ENCODE results near the gene RNF5. TPM values are rescaled to one million over a fixed set of nuclear protein-coding genes. Genes with fewer than 3 reads are reported as not detected.
"Not testable (repeated sequence)": the region's sequence is repeated elsewhere in the genome, so short reads cannot be mapped to it uniquely, and the experiment has no call there.

The RNF5 gene
- total and polyA plus RNA-seq, 12 donors, result 53.0 to 132 (median 82.7) TPM

GRCh38 chr6:32191696-32192607 is 13.7 kb downstream of the RNF5 start:
- H3K27ac ChIP-seq, result peak overlapping the region; percentile 50 to 99 (median 98)

GRCh38 chr6:32192608-32193039 is 14.4 kb downstream of the RNF5 start, which contains the start of gene GPSM3:
GPSM3 (minus strand) TSS chr6:32192643; CDS start chr6:32192513, 130 bp downstream.
- Histone ChIP-seq H3K9me3 (no peaks in the 10 kb centered on the region), H3K27ac (peak within 1 kb of the TSS; percentile 50 to 99 (median 98)), H3K4me3 (peak within 1 kb of the TSS in 8 of 10 donors; percentile 14 to 82 (median 58)), H3K36me3 (peaks cover 0 to 30% (median 5%) of the 10 kb centered on the region in 9 donors), H3K4me1 (peaks cover 17 to 81% (median 68%) of the 10 kb centered on the region in 9 donors), H3K27me3 (no peaks in the 10 kb centered on the region)
- ATAC-seq (no peak), DNase-seq (peak; percentile 65 to 71)
- intact Hi-C loops (cut with DNase I), result loop anchor here in 2 of 10 donors (5.0 kb wide), 1 partner anchor 65 kb away; the partner anchor contains the start of gene ATF6B (in 2 of the 2)
- no peak for TF ChIP-seq CTCF (IDR thresholded peaks at IDR 0.05)
- 38 to 40% methylated on average over 3 to 5 of the region's 5 CpGs for WGBS, 2 donors

More at GRCh38 chr6:32191696-32192607, 13.7 kb downstream of the RNF5 start:
- no peak for TF ChIP-seq CTCF (IDR thresholded peaks at IDR 0.05)
- Histone ChIP-seq H3K4me1 (peaks cover 13 to 81% (median 67%) of the 10 kb centered on the region in 9 donors), H3K4me3 (peak overlapping the region in 8 of 10 donors; percentile 14 to 82 (median 58)), H3K9me3 (no peaks in the 10 kb centered on the region), H3K27me3 (no peaks in the 10 kb centered on the region), H3K36me3 (peaks cover 0 to 30% (median 12%) of the 10 kb centered on the region in 9 donors)
- intact Hi-C loops (cut with DNase I), result loop anchor here in 2 of 10 donors (5.0 kb wide), 1 partner anchor 65 kb away; the partner anchor contains the start of gene ATF6B (in 2 of the 2)
- WGBS, 2 donors, result 71 to 74% methylated on average over 15 of the region's 15 CpGs
- DNase-seq, result no peak
- ATAC-seq, result no peak

GRCh38 chr6:32193096-32193495 is 14.9 kb downstream of the RNF5 start:
- Histone ChIP-seq H3K4me3 (peak overlapping the region in 6 of 10 donors; percentile 34 to 82 (median 78)), H3K27ac (peak overlapping the region in 9 of 10 donors; percentile 11 to 99 (median 99)), H3K4me1 (peaks cover 17 to 80% (median 65%) of the 10 kb centered on the region in 9 donors), H3K36me3 (peaks cover 0 to 27% (median under 1%) of the 10 kb centered on the region in 9 donors)
- intact Hi-C loops (cut with DNase I), result loop anchor here in 2 of 10 donors (5.0 kb wide), 1 partner anchor 66 kb away; the partner anchor contains the start of gene ATF6B (in 2 of the 2)
- not testable (repeated sequence) for H3K27me3 ChIP-seq, DNase-seq, ATAC-seq, H3K9me3 ChIP-seq
- 82 to 84% methylated on average over 13 of the region's 13 CpGs for WGBS, 2 donors

GRCh38 chr6:32194388-32194787 is 16.2 kb downstream of the RNF5 start:
- H3K4me3 ChIP-seq, result peak overlapping the region in 1 of 10 donors; percentile 52
- 94 to 98% methylated on average over 4 of the region's 4 CpGs for whole genome bisulfite sequencing, 2 donors

More at GRCh38 chr6:32194388-32194787, 16.2 kb downstream of the RNF5 start:
- no peak for ATAC-seq
- intact Hi-C loops (cut with DNase I), result loop anchor here in 3 of 10 donors (2.0 to 5.0 kb wide), 2 partner anchors 16 to 67 kb away; partner anchors contain the start of genes ATF6B (in 2 of the 3) and RNF5 (in 1 of the 3)
- DNase-seq, result no peak
- peaks cover 13 to 72% (median 54%) of the 10 kb centered on the region in 9 donors for H3K4me1 ChIP-seq
- no peak for TF ChIP-seq CTCF (IDR thresholded peaks at IDR 0.05)
- H3K36me3 ChIP-seq, result peaks cover 0 to 37% (median 0%) of the 10 kb centered on the region in 9 donors
- H3K27me3 ChIP-seq, result no peaks in the 10 kb centered on the region
- peak overlapping the region in 9 of 10 donors; percentile 79 to 100 (median 98) for H3K27ac ChIP-seq
- no peaks in the 10 kb centered on the region for H3K9me3 ChIP-seq

Measured in heart right ventricle (tissue), 16 donors.